OCI-LY7 (cell line): ENCODE data around the gene SIVA1. TPM values are rescaled to one million over a fixed set of nuclear protein-coding genes. Genes with fewer than 3 reads are reported as not detected.

ENCODE experiments used
- BruUV-seq: library from RNA; stranded (reverse); fragments of 400-500 nt; replicated peaks from 2 replicates; lab custom pipeline; 2021; lab: Mats Ljungman, UMichigan
- CTCF ChIA-PET: fragments of 300-600 bp; sonication (Branson Sonifier 250); formaldehyde crosslinking; loops from one replicate; lab custom pipeline; 2022; ENCODE audit warnings: antibody characterized with exemption; ENCODE audit not compliant: unreplicated experiment; lab: Charles Lee
- POLR2A ChIA-PET: fragments of 300-600 bp; sonication (Branson Sonifier 250); formaldehyde crosslinking; loops from one replicate; lab custom pipeline; 2022; ENCODE audit warnings: antibody characterized with exemption; lab: Charles Lee
- DNase-seq: peaks from one replicate; pipeline ENCODE4 v3.0.0-alpha.2; 2015; ENCODE audit warnings: low spot score
- H2AFZ ChIP-seq: fragments of 200-600 bp; sonication (generic), shearing (Covaris generic); 2 replicates; pipeline ENCODE4 v1.6.1; 2014; ENCODE audit warnings: mild to moderate bottlenecking, antibody characterized with exemption, low read length, moderate library complexity
- H3K27ac ChIP-seq: fragments of 200-600 bp; sonication (generic); 2 replicates; pipeline ENCODE4 v1.5.1; 2014; ENCODE audit warnings: mixed run types, low read depth, mild to moderate bottlenecking, moderate library complexity, low read length, inconsistent platforms; ENCODE audit not compliant: poor library complexity, severe bottlenecking
- H3K36me3 ChIP-seq: fragments of 200-600 bp; sonication (generic); 2 replicates; pipeline ENCODE4 v1.6.1; 2014; ENCODE audit warnings: mild to moderate bottlenecking, antibody characterized with exemption, low read length, moderate library complexity, mixed read lengths; ENCODE audit not compliant: insufficient read depth
- H3K4me1 ChIP-seq: fragments of 200-600 bp; sonication (generic); 2 replicates; pipeline ENCODE4 v1.5.1; 2014; ENCODE audit warnings: mild to moderate bottlenecking, low read length; ENCODE audit not compliant: insufficient read depth, poor library complexity, severe bottlenecking
- H3K4me2 ChIP-seq: fragments of 200-600 bp; sonication (generic); 2 replicates; pipeline ENCODE4 v1.6.1; 2014; ENCODE audit warnings: mild to moderate bottlenecking, low read length
- H3K4me3 ChIP-seq: fragments of 200-600 bp; sonication (generic); 2 replicates; pipeline ENCODE4 v1.5.1; 2014; ENCODE audit warnings: mild to moderate bottlenecking, low read depth, low read length; ENCODE audit not compliant: poor library complexity, severe bottlenecking
- H3K79me2 ChIP-seq: fragments of 200-600 bp; sonication (generic); 2 replicates; pipeline ENCODE4 v1.6.1; 2016; ENCODE audit warnings: low read depth, mild to moderate bottlenecking, low read length, moderate library complexity, mixed read lengths; ENCODE audit not compliant: insufficient read depth
- H3K9me2 ChIP-seq: fragments of 200-600 bp; sonication (generic); 2 replicates; pipeline ENCODE4 v1.6.1; 2016; ENCODE audit warnings: mild to moderate bottlenecking, low read length, mixed read lengths; ENCODE audit not compliant: insufficient read depth
- H3K9me3 ChIP-seq: fragments of 200-600 bp; sonication (generic); 2 replicates; pipeline ENCODE4 v1.6.1; 2014; ENCODE audit warnings: mild to moderate bottlenecking, mixed run types, low read length, mixed read lengths
- H4K20me1 ChIP-seq: fragments of 200-600 bp; sonication (generic); 2 replicates; pipeline ENCODE4 v1.6.1; 2014; ENCODE audit warnings: mild to moderate bottlenecking, antibody characterized with exemption, low read length, moderate library complexity, mixed read lengths; ENCODE audit not compliant: insufficient read depth
- EZH2phosphoT487 ChIP-seq: fragments of 200-600 bp; sonication (generic); IDR thresholded peaks from 2 replicates; pipeline ENCODE4 v1.6.1; 2018; ENCODE audit warnings: low read depth, borderline replicate concordance, mild to moderate bottlenecking, mixed run types, antibody characterized with exemption, low read length, moderate library complexity, mixed read lengths
- intact Hi-C: fragments of 100-400 bp; cut with micrococcal nuclease; formaldehyde crosslinking; loops from one replicate; pipeline ENCODE4 v1.10.0; 2022; ENCODE audit not compliant: unreplicated experiment
- total RNA-seq, 2 experiments: library from RNA; depleted of rRNA in 1 of 2; stranded (reverse); fragments of >200 nt in 1 of 2; shearing (Covaris generic) in 1 of 2; gene quantifications; 2 replicates each; pipeline ENCODE4 v1.2.3, GENCODE V29; 2014 to 2022
- TF ChIP-seq, protein P1 (sequence below): fragments of 200-600 bp; sonication (generic); conservative IDR thresholded peaks from 2 replicates; pipeline ENCODE4 v1.5.1; 2014; ENCODE audit warnings: mild to moderate bottlenecking, antibody characterized with exemption, low read length, moderate library complexity, mixed read lengths

The SIVA1 gene
- total RNA-seq, 2 experiments from 2014 or later: 111 to 244 TPM

DNA sequence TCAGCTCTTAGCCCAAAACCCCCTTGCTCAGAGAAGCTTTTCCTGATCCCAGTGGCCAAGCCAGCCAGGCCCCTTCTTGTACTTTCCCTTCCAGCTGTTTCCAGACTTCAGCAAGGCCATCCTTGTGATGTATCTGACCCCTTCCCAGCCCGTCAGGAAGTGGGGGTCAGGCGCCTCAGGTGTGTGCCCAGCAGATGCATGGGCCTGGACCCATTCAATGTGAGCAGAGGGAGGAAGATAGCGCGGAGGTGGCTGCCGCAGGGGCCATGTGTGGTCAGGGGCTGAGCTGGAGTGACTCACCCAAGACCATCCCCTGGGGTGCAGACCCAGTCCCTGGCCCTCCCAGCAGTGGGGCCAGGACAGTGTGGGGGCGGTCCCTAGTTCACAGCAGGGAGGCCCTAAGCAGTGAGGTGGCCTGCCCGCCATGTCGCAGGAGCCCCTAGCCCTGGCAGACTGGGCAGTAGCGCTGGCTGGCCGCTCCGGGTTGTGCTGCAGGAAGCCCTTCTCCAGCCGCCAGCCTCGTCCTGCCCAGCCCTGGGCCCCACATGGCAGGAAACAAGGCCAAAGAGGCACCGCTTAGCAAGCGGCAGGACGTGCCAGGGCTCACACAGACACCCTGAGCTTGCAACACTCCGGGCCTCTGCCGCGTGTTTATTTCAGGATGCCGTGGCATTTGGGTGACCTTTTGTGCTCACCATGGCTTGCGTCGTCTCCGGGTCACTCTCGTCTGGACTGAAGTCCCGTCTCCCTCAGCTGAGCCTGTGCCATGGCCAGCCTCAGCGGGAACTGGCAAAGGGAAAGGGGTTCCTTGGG is 16.9 kb upstream of the SIVA1 start:
- Histone ChIP-seq H3K27ac (no peak overlapping the region), H3K4me2 (no peak overlapping the region), H4K20me1 (no peaks in the 10 kb centered on the region), H3K4me3 (no peak overlapping the region), H2AFZ (no peak overlapping the region), H3K36me3 (no peaks in the 10 kb centered on the region), H3K4me1 (no peaks in the 10 kb centered on the region), H3K9me2 (no peaks in the 10 kb centered on the region), H3K79me2 (no peaks in the 10 kb centered on the region), H3K9me3 (no peaks in the 10 kb centered on the region)
- TF ChIP-seq EZH2phosphoT487: no peak
- TF ChIP-seq, protein P1, sequence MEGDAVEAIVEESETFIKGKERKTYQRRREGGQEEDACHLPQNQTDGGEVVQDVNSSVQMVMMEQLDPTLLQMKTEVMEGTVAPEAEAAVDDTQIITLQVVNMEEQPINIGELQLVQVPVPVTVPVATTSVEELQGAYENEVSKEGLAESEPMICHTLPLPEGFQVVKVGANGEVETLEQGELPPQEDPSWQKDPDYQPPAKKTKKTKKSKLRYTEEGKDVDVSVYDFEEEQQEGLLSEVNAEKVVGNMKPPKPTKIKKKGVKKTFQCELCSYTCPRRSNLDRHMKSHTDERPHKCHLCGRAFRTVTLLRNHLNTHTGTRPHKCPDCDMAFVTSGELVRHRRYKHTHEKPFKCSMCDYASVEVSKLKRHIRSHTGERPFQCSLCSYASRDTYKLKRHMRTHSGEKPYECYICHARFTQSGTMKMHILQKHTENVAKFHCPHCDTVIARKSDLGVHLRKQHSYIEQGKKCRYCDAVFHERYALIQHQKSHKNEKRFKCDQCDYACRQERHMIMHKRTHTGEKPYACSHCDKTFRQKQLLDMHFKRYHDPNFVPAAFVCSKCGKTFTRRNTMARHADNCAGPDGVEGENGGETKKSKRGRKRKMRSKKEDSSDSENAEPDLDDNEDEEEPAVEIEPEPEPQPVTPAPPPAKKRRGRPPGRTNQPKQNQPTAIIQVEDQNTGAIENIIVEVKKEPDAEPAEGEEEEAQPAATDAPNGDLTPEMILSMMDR: no peak
- ChIA-PET POLR2A (no interaction called here), CTCF (no interaction called here)
- intact Hi-C loops: no loop called here
- DNase-seq: no peak
- no TSS peak for BruUV-seq

DNA sequence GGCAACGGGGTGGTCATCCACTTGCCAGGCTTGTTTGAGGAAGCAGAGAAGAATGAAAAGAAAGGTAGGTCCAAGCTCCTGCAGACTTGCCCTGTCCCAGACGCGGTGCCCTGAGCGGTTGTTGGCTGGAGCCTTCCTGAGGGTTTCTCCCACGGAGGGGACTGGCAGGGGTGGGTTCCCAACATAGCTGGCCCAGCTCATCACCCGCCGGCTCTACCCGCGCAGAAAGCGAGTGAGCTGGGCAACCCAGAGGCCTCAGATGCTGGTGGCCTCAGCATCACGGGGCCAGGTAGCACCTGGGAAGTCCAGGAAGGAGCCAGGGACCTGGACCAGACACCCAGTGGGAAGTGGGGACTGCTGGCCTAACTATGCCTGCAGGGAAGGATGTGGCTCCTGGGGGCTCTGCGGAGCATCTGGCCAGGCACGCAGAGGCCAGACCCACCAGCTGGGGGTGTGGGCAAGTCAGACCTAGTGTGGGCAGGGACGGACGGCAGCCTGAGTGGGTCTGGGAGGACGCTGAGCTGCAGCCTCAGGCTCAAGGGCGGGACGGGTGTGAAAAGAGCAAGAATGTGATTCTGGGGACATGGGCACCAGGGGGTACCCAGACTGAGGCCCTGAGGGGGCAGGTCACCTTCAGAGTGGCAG is 14.4 kb upstream of the SIVA1 start:
- Histone ChIP-seq H3K79me2 (no peaks in the 10 kb centered on the region), H3K9me2 (no peaks in the 10 kb centered on the region), H4K20me1 (no peaks in the 10 kb centered on the region), H2AFZ (no peak overlapping the region), H3K9me3 (no peaks in the 10 kb centered on the region), H3K4me3 (no peak overlapping the region), H3K36me3 (no peaks in the 10 kb centered on the region), H3K4me1 (no peaks in the 10 kb centered on the region), H3K27ac (no peak overlapping the region), H3K4me2 (no peak overlapping the region)
- no peak for DNase-seq
- POLR2A ChIA-PET: interaction anchor here (1.2 kb wide), 1 partner anchor 16 kb away, joined by 4 read pairs; no protein-coding TSS in a partner anchor
- TF ChIP-seq, protein P1: no peak
- TF ChIP-seq EZH2phosphoT487: no peak
- CTCF ChIA-PET: no interaction called here
- intact Hi-C loops: no loop called here
- no TSS peak for BruUV-seq
